Measurements from ENCODE around the gene CPNE1. TPM values are rescaled to one million over a fixed set of nuclear protein-coding genes. Genes with fewer than 3 reads are reported as not detected.

The CPNE1 gene
- total and polyA plus RNA-seq, 10 of the 15 experiments (the other 5 are each of a cell fraction or from before 2014, with no cell fraction given) = 84.9 to 209 (median 146) TPM

DNA sequence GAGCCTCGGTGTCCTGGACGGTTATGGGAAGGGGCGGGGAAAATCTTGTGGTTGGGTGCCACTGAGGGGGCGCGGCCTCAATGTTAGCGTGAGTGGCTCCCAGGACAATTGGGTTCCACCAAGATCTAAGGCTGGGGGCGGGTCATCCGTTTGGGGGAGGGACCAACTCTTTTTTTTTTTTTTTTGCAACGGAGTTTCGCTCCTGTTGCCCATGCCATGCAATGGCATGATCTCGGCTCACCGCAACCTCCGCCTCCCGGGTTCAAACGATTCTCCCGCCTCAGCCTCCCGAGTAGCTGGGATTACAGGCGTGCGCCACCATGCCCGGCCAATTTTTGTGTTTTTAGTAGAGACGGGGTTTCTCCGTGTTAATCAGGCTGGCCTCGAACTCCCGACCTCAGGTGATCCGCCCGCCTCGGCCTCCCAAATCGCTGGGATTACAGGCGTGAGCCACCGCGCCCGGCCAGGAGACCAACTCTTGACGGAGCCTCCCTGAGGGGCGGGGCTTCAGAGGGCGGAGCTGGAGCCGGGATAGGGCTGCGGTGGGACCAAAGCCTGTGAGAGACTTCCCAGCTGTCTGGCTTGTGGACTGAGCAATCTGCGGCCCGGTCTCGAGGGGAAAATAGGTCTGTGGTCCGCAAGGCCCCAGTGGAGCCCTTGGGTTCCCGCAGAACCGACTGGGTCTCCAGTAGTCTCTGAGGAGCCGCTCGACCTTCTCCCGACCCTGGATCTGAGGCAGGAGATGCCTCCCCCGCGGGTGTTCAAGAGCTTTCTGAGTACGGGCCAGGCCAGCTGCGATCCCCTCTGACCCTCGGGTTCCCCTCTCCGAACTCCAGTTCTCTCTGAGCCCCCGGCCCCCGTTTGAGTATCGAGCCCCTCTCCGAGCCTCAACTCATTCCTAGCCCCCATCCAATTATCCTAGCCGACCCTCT is 48.0 kb downstream of the CPNE1 start (continued):
- TF ChIP-seq, protein P1, sequence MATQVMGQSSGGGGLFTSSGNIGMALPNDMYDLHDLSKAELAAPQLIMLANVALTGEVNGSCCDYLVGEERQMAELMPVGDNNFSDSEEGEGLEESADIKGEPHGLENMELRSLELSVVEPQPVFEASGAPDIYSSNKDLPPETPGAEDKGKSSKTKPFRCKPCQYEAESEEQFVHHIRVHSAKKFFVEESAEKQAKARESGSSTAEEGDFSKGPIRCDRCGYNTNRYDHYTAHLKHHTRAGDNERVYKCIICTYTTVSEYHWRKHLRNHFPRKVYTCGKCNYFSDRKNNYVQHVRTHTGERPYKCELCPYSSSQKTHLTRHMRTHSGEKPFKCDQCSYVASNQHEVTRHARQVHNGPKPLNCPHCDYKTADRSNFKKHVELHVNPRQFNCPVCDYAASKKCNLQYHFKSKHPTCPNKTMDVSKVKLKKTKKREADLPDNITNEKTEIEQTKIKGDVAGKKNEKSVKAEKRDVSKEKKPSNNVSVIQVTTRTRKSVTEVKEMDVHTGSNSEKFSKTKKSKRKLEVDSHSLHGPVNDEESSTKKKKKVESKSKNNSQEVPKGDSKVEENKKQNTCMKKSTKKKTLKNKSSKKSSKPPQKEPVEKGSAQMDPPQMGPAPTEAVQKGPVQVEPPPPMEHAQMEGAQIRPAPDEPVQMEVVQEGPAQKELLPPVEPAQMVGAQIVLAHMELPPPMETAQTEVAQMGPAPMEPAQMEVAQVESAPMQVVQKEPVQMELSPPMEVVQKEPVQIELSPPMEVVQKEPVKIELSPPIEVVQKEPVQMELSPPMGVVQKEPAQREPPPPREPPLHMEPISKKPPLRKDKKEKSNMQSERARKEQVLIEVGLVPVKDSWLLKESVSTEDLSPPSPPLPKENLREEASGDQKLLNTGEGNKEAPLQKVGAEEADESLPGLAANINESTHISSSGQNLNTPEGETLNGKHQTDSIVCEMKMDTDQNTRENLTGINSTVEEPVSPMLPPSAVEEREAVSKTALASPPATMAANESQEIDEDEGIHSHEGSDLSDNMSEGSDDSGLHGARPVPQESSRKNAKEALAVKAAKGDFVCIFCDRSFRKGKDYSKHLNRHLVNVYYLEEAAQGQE (IDR thresholded peaks at IDR 0.05; ENCODE audit: low read depth, low read length) = no peak
- TF ChIP-seq MTA3 (IDR thresholded peaks at IDR 0.05; ENCODE audit: borderline replicate concordance, low read length) (no peak), SRF (IDR thresholded peaks at IDR 0.05; ENCODE audit: low read depth in 2 of 2, low read length in 2 of 2) (no peak), NR2C2 (IDR thresholded peaks at IDR 0.05; ENCODE audit: borderline replicate concordance, control insufficient read depth, insufficient read length, low read depth) (no peak), ZNF207 (IDR thresholded peaks at IDR 0.05; ENCODE audit: borderline replicate concordance) (peak; percentile 70; the same call in 1 of the 2 replicates), ZNF24 (IDR thresholded peaks at IDR 0.05) (no peak), ESRRA (IDR thresholded peaks at IDR 0.05; ENCODE audit: low read length) (no peak), FOXM1 (IDR thresholded peaks at IDR 0.05; ENCODE audit: low read depth, low read length) (no peak), ZNF384 (IDR thresholded peaks at IDR 0.05; ENCODE audit: borderline replicate concordance, low read depth, low read length) (peak; percentile 89), PML (IDR thresholded peaks at IDR 0.05; ENCODE audit: low read length) (no peak), USF2 (IDR thresholded peaks at IDR 0.05; ENCODE audit: borderline replicate concordance, low read depth, low read length) (no peak), CHD2 (IDR thresholded peaks at IDR 0.05; ENCODE audit: borderline replicate concordance, low read depth, low read length) (no peak), NFXL1 (IDR thresholded peaks at IDR 0.05; ENCODE audit: borderline replicate concordance) (no peak), SIN3A (IDR thresholded peaks at IDR 0.05; ENCODE audit: low read depth, low read length) (peak; percentile 34; the same call in 1 of the 2 replicates), PAX5 (IDR thresholded peaks at IDR 0.05; ENCODE audit: borderline replicate concordance, low read depth, low read length) (no peak), EP300 (IDR thresholded peaks at IDR 0.05; ENCODE audit: borderline replicate concordance in 1 of 2, control insufficient read depth in 1 of 2, low read depth in 2 of 2, low read length in 2 of 2) (no peak), SUPT20H (IDR thresholded peaks at IDR 0.05; ENCODE audit: borderline replicate concordance, control insufficient read depth, low read depth, low read length) (no peak)
- TF ChIP-seq, protein P2, sequence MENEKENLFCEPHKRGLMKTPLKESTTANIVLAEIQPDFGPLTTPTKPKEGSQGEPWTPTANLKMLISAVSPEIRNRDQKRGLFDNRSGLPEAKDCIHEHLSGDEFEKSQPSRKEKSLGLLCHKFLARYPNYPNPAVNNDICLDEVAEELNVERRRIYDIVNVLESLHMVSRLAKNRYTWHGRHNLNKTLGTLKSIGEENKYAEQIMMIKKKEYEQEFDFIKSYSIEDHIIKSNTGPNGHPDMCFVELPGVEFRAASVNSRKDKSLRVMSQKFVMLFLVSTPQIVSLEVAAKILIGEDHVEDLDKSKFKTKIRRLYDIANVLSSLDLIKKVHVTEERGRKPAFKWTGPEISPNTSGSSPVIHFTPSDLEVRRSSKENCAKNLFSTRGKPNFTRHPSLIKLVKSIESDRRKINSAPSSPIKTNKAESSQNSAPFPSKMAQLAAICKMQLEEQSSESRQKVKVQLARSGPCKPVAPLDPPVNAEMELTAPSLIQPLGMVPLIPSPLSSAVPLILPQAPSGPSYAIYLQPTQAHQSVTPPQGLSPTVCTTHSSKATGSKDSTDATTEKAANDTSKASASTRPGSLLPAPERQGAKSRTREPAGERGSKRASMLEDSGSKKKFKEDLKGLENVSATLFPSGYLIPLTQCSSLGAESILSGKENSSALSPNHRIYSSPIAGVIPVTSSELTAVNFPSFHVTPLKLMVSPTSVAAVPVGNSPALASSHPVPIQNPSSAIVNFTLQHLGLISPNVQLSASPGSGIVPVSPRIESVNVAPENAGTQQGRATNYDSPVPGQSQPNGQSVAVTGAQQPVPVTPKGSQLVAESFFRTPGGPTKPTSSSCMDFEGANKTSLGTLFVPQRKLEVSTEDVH (IDR thresholded peaks at IDR 0.05; ENCODE audit: low read depth, partially characterized antibody) = no peak
- TF ChIP-seq, protein P3, sequence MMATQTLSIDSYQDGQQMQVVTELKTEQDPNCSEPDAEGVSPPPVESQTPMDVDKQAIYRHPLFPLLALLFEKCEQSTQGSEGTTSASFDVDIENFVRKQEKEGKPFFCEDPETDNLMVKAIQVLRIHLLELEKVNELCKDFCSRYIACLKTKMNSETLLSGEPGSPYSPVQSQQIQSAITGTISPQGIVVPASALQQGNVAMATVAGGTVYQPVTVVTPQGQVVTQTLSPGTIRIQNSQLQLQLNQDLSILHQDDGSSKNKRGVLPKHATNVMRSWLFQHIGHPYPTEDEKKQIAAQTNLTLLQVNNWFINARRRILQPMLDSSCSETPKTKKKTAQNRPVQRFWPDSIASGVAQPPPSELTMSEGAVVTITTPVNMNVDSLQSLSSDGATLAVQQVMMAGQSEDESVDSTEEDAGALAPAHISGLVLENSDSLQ (IDR thresholded peaks at IDR 0.05) = peak; percentile 85

Data from GM12878 (cell line).